HG03460 (cell line): ENCODE results near the gene ZNF490.
"Not testable (repeated sequence)": the region's sequence is repeated elsewhere in the genome, so short reads cannot be mapped to it uniquely, and the experiment has no call there.

ENCODE experiments used
- ATAC-seq: cut with Tn5 transposase; IDR thresholded peaks from one replicate; pipeline ENCODE4 v1.9.1; 2021; ENCODE audit not compliant: unreplicated experiment

ZNF490 gene

DNA sequence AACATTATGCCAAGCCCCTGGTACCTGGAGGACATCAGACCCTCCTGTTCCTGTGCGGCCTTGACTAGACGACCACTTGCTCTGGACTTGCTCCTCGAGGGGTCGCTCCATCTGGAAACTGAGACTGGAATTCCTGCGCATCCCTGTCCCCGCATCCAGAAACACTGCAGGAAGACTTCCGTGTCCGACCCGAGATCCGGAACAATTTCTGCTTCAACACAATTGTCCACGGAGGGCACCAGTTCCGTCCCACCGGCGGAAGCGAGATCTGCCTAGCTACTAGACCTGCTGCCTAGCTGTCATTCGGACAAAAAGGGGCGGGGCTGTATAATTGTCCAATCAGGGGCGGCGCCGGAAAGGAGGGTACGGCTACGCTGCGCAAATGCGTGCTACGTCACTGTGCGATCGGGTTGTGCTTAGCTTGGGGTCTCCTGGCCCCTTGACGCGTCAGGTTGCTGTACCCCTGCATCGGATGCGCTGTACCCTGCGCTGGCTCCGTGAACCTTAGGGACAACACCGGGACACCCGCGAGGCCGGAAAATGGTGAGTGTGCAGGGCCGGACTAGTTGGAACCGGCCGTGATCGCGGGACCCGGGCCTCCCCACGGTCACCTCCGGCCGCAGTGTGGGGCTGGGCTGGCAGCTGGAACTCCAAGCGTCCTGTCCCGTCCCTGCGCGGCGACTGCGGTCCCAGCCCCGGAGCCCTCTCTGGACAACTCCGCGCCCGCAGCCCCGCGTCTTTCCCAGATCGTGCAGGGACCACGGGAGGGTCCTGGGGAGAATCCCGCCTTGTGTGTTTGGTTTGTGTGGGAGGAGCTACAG lies at the start of gene ZNF490, which contains the start of gene ZNF791:
ZNF490 (minus strand) TSS at position 274 of the 821 bp plus-strand sequence; CDS start at position 141, 133 bp downstream.
ZNF791 (plus strand) TSS at position 381 of the 821 bp plus-strand sequence; CDS start at position 541, 160 bp downstream.
- ATAC-seq: peak; percentile 70

DNA sequence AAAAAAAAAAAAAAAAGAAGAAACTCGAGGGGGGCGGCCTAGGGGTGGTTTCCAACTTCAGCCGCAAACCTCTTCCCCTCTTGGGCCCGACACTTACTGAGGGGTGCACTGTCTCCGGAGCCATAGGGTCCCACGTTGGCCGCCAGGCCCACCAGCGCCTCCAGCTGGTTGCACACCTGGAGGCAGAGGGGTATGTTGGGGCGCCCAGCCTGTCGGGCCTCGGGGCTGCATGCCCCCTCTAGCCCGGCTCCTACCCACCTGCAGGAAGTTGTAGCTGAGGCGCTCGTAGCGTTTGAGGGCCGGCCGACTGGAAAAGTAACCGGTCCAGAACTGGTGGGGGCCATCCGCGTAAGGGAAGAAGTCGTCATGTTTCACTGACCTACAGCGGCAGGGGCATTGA lies 47.4 kb upstream of the ZNF490 start:
- ATAC-seq: no peak

DNA sequence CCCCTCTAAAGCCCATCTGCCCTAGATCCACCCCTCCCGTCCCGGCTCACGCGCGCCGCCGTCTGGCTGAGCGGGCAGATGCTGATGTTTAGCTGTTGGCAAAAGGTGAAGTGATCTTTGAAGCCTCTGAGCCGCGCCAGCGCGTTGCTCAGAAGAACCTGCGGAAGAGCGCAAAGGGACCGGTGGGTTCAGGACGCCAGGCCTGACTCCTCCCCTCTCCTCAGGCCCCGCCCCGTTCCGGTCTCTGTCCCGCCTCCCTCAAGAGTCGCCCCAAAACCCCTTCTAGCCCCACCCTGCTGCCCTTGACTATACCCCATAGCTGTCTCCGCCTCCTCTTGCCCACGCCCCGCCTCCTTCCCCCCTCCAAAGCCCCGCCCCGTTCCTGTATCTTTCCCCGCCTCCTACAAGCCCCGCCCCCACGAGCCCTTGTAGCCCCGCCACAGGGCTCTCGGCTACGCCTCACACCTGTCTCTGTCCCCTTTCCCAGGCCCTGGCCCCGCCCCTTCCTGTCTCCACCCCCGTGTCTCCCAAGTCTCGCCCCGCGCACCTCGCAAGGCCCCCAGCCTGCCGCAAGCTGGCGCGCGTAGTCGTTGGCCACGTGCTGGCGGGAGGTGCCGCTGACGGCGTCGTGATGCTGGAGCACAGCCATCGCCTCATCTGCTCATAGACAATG lies 46.4 kb upstream of the ZNF490 start:
- ATAC-seq: no peak

DNA sequence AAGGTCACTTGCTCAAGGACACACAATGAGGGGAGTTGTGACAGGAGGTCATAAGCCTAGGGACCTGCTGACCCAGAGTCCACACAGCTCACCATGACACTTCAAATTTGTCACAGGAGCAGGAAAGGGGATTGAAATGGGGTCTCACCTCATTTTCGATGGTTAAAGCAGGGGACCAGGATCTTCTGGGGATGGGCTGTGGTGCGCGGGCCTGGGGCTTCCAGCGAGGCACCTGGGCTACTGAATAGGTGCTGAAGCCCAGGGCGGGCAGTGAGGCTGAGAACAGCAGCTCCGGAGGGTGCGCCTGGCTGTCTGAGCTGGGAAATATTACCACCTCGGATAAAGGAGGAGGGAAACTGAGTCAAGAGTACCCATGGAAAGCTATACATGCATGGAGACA lies 44.9 kb upstream of the ZNF490 start:
- ATAC-seq: no peak

DNA sequence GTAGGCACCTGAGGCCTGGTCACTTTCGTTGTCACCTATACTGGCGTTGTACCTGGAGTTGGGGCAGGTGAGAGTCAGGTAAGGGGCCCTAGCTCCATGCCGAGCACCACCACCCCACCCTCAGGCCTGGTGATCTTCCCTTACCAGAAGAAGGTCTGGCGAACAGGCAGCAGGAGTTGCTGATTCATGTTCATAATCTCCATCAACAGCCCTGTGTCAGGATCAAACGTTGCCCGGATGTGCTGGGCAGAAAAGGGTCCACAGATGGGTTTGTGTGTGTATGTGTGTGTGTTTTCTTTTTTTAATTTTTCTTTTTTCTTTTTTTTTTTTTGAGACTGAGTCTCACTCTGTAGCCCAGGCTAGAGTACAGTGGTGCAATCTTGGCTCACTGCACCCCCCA lies 41.6 kb upstream of the ZNF490 start:
- ATAC-seq: no peak

DNA sequence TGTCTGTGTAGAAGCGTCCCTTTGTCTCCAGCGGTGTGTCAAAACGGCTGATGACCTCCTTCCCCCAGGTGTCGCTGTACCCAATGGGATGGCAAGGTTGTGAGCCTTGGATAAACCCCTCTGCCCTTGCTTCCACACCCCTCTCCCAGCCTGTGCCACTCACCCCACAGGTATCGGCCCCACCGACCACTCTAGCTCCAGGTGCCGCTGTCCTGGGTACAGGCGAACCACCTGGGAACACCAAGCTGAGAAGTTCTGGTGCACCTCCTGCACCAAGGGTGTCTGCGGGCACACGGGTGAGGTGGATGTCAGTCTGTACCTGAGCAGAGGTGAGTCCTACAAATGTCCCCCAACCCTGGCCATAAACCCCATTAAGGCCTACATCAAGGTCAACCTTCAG lies 39.3 kb upstream of the ZNF490 start:
- no peak for ATAC-seq

DNA sequence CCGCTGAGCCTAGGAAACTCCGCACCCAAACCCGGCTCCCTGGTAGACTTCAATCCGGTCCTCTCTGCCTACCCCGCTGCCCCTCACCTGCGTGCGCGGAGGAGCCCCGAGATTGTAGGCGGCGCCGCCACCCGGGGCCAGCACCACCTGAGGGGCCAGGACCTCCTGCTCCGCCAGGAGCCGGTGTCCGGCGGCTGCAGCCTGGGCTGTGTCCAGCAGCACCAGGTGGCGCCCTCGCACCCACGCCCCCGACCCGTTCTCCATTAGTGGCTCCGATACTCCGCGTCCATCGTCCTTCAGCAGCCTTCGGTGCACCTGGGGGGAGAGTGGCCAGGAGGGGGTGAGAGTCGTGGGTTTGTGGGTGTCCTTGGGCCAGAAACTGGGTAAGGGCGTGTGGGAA lies 37.5 kb upstream of the ZNF490 start:
- ATAC-seq: no peak

DNA sequence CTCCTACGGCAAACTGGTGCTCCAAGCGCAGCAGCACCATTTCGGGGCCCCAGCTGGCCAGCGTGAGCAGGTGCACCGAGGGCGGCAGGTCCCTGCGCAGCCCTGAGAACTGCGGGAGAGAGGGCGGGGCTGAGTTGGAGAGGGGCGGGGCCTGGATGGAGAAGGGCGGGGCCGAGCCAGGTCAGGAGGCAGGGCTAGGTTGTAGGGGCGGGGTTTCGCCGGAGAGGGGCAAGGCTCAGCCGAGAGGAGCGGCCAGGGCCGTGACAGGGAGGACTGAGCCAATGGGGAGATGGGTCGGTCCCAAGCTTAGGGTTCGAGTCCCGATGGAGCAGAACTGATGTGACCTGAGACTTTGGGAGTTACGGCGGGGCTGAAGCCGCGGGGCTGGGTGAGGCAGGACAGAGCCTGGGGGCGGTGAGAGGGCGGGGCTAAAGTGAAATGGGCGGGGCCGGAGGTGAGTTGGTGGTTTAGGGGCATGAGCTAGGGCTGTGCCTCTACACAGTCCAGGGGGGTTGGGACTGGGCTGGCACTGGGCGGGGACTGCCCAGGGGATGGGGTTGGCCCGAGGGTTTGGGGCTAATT lies 37.0 kb upstream of the ZNF490 start:
- no peak for ATAC-seq

DNA sequence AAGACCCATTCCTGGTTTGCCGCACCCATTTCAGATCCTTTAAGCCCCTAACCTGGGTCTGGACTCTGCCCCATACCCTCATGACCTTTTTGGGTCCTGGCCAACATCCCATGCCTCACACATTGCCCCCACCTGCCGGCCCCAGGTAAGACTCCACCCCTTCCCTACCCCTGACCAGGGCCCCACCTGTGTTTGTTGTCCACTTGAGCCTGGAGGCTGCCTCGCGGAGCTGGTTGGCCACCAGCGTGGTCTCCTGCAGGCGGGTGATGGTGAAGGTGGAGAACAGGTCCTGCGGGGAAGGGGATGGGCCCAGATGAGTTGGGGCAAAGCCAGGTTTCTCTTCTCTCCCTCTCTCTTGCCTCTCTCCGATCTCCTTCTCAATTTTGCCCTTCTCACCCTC lies 36.4 kb upstream of the ZNF490 start:
- no peak for ATAC-seq

DNA sequence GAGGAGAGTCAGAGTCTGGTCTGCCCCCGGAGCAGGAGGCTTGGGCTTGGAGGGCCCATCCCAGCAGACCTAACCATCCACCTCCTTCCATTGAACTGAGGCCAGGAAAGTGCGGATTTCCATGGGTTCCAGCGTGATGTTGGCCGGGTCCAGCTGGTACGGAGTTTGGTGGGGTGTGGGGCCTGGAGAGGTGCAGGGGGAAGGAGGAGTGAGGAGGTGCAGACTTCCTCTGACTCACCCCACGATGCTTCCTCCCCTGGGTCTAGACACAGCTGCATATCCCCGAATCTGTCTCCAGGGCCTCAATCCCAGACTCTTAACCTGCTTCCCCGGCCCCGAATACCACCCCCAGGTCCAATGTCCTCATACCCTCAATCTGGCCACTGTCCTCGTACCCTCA lies 35.9 kb upstream of the ZNF490 start:
- ATAC-seq: no peak

DNA sequence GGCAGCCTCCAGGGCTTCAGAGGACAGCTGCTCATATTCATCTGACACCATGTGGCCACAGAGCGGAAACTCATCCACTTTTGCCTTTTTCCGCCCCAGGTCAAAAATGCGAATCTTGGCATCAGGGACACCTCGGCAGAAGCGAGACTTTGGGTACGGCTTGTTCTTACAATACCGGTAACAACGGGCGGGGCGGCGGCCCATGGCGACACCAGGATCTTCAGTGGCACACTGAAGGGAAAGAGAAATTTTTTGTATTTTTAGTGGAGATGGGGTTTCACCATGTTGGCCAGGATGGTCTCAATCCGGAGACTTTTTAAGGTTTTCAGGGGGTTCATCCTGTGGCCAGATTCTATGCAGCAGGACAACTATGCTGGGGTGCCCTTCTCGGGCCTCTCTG lies 33.1 kb upstream of the ZNF490 start:
- not testable (repeated sequence) for ATAC-seq

DNA sequence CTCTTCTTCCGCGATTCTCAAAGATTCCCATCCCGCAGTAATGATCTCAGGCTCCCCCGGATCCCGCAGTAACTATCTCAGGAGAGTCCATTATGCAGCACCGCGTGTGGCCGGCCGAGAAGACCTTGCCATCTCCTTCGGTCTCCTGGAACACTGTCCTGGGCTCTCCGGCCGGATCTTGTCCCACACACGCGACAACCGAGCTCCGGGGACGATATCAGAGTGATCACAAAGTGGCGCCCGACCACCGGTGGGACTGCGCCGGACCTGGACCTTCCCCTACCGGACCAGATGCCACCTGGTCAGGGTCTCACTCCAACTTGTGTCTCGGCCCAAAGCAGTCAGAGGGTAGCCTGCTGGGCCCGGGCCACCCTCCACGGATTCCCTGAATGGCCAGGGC lies 31.9 kb upstream of the ZNF490 start:
- no peak for ATAC-seq

DNA sequence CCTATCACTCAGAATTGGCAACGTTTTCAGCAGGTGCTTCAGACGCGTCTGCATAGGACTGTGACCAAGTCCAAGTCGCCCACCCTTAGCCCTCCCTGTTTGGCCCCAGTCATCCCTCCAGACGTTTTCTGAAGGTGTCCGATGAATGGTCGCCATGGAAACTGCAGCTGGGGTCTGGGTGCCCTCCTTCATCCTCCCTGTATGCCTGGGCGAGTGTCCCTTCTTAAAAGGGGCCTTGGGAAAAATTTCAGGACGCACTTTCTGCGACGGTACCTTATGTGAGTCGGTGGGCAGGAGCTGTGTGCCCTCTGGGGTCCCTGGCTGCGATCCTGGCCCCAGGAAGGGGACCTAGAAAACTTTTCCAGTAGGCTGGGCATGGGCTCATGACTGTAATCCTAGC lies 30.8 kb upstream of the ZNF490 start:
- ATAC-seq: no peak

DNA sequence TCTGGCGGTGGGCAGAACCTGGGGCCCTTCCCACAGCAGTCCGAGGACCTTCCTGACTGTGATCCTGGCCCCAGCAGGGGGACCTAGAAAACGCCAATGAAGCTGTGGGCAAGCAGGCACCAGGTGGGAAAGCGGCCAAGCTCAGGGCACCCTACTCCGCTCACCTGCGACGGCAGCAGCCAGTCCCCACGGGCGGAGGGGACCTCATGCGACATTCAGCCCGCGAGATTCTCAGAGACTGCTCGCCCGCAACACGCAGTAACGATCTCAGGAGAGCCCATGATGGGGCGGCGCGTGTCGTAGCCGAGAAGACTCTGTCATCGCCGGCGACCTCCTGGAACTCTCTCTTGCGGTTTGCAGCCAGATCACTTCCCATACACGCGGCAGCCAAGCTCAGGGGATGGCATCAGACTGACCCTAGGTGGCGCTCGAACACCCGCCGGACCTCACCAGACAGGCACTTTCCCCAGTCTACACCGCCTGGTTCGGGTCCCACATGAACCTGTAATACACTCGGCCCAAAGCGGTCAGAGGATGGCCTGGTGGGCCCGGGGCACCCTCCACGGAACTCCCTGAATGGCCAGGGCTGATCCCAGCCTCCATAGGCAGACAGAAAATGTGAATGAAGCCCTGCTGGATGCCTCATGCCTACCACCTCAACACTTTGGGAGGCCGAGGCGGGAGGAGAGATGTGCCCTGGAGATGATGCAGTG lies 29.4 kb upstream of the ZNF490 start:
- no peak for ATAC-seq

DNA sequence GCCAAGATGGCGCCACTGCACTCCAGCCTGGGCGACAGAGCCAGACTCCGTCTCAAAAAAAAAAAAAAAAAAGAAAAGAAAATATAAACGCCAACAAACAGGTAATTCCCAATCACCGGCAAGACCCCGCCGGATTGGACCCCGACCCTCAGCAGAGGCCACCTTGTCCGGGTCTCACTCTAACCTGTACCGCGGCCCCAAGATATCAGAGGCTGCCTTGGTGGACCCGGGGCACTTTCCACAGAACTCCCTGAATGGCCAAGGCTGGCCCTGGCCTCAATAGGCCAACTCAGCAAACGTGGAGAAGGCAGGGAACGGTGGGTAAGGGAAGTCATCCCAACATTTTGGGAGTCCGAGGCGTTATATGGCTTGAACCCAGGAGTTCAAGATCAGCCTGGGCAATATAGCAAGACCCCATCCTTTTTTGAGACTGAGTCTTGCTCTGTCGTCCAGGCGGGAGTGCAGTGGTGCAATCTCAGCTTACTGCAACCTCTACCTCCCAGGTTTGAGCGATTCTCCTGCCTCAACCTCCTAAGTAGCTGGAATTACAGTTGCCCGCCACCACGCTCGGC lies 28.1 kb upstream of the ZNF490 start:
- ATAC-seq: no peak

DNA sequence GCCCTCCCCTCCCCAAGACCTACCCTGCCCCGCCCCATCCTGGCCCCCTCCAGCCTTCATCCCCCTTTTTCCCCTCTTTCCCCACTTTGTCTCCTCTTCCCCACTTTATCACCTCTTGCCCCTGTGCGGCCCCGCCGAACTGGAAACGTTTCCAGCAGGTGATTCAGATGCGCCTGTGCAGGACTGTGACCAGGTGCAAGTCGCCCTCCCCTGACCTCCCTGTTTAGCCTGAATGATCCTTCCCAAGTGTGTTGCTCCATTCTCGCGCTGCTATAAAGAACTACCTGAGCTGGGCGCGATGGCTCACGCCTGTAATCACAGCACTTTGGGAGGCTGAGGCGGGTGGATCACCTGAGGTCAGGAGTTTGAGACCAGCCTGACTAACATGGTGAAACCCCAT lies 26.0 kb upstream of the ZNF490 start:
- no peak for ATAC-seq

DNA sequence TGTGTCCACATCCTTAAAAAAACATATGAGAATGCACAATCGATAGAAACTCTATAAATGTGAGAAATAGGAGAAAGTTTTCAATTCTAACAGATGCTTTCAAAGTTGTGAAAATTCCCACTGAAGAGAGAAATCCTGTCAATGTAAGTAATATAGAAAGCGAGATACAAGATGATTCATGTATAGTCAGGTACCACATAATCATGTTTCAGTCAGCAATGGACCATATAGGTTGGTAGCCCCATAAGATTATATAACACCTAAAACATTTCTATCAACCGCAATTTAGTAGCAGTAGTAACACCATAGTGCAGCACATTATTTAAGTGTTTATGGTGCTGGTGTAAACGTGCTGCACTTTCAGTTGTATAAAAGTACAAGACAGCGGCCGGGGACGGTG lies 18.6 kb upstream of the ZNF490 start:
- no peak for ATAC-seq

DNA sequence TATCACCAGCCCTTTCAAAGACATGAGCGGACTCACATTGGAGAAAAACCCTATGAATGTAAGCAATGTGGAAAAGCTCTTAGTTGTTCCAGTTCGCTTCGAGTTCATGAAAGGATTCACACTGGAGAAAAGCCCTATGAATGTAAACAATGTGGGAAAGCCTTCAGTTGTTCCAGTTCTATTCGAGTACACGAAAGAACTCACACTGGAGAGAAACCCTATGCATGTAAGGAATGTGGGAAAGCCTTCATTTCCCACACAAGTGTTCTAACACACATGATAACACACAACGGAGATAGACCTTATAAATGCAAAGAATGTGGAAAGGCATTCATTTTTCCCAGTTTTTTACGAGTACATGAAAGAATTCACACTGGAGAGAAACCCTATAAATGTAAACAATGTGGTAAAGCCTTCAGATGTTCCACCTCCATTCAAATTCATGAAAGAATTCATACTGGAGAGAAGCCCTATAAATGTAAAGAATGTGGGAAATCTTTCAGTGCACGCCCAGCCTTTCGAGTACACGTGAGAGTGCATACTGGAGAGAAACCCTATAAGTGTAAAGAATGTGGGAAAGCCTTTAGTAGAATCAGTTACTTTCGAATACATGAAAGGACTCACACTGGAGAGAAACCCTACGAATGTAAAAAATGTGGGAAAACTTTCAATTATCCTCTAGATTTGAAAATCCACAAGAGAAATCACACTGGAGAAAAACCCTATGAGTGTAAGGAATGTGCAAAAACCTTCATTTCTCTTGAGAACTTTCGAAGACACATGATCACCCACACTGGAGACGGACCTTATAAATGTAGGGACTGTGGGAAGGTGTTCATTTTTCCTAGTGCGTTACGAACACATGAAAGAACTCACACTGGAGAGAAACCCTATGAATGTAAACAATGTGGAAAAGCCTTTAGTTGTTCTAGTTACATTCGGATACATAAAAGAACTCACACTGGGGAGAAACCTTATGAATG lies 17.7 kb upstream of the ZNF490 start:
- ATAC-seq: no peak

DNA sequence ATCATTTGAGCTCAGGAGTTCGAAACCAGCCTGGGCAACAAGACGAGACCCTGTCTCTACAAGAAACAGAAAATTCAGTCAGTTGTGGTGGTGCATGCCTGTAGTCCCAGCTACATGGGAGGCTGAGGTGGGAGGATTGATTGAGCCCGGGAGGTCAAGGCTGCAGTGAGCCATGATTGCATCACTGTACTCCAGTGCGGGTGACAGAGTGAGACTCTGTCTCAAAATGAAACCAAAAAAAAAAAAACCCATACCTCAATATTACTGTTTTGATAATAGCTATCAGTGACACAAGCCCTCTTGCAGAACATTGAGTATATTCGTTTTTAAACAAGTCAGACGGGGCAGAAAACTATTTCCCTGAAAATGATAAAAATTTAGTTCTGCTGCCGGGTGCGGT lies 16.3 kb upstream of the ZNF490 start:
- ATAC-seq: no peak
